ENCODE data around the gene AKR7A3. TPM values are rescaled to one million over a fixed set of nuclear protein-coding genes. Genes with fewer than 3 reads are reported as not detected.

AKR7A3 gene
- total RNA-seq, 1 donor from 2014 or later: not detected

Other genes with a start within 250 kb of the AKR7A3 start
- 58.1 TPM for gene UBR4, start 78.5 kb downstream of the AKR7A3 start, total RNA-seq
- gene EMC1, start 37.2 kb downstream of the AKR7A3 start, total RNA-seq: 23.7 TPM
- gene MRTO4, start 37.0 kb downstream of the AKR7A3 start, total RNA-seq: 10.8 TPM
- gene AKR7A2, start 23.4 kb upstream of the AKR7A3 start, total RNA-seq: 40.6 TPM
- gene SLC66A1, start 23.6 kb upstream of the AKR7A3 start, total RNA-seq: 5.8 TPM
- gene CAPZB, start 196.8 kb upstream of the AKR7A3 start, total RNA-seq: 222 TPM